Spleen (tissue), 7 donors: ENCODE results near the gene AOC2.

Source experiments
- CTCF ChIP-seq, 11 experiments: fragments of 200-600 bp in 7 of 11; fragments of 450-650 bp in 4 of 11; sonication (generic) in 4 of 11; IDR thresholded peaks in 8 of 11; conservative IDR thresholded peaks in 3 of 11; 1 replicate in 7 of 11; 2 replicates in 4 of 11; pipeline versions ENCODE4 v1.4.0 to v1.8.0; 2016 to 2021; ENCODE audit warnings: antibody characterized with exemption in 11 of 11, inconsistent platforms in 4 of 11, mild to moderate bottlenecking in 1 of 11
- POLR2AphosphoS5 ChIP-seq, 3 donors: sonication (generic); formaldehyde crosslinking; IDR thresholded peaks; one replicate each; pipeline ENCODE4 v1.5.1; 2017; ENCODE audit warnings: antibody characterized with exemption in 3 of 3
- donor health status: DM: no; HTN: no; CAD: no; lungs with moderate emphysema.
- donor health status: DM: no; HTN: no; CAD: no.
- donor health status: DM: no; HTN: no; CAD: no.

GRCh38 chr17:42827472-42827871, 16.9 kb upstream of the AOC2 start:
- no peak for TF ChIP-seq CTCF (IDR thresholded peaks at IDR 0.05 in 8 of 11, conservative IDR thresholded peaks at IDR 0.05 in 3 of 11)
- no peak for TF ChIP-seq POLR2AphosphoS5 (IDR thresholded peaks at IDR 0.05)
